Smooth muscle cell of the coronary artery (primary cell): ENCODE results near the gene SLC39A6. TPM values are rescaled to one million over a fixed set of nuclear protein-coding genes. Genes with fewer than 3 reads are reported as not detected.

ENCODE experiments used
- total RNA-seq: library from RNA; depleted of rRNA; stranded (reverse); fragments of >200 nt; gene quantifications from 2 replicates; pipeline ENCODE4 v1.2.3, GENCODE V29; 2014; ENCODE audit warnings: low replicate concordance

Gene SLC39A6
- total RNA-seq = 69.2 and 152 TPM in 2 replicates

GRCh38 chr18:36129300-36130038, at the start of gene SLC39A6, which contains the start of gene ELP2:
Gene SLC39A6, minus strand, starts transcription at chr18:36129340. Its CDS starts 2,333 bp downstream, at chr18:36127007.
Gene ELP2, plus strand, starts transcription at chr18:36129899. Its CDS starts 35 bp downstream, at chr18:36129934.

GRCh38 chr18:36067055-36067957, 61.8 kb downstream of the SLC39A6 start, which contains the start of gene RPRD1A:
Gene RPRD1A, minus strand, starts transcription at chr18:36067559. Its CDS starts 155 bp downstream, at chr18:36067404.

Other genes starting within 250 kb of the SLC39A6 start
- gene RPRD1A, start 61.8 kb downstream of the SLC39A6 start, total RNA-seq = 17.7 and 46.5 TPM in 2 replicates
- gene ELP2, start 559 bp upstream of the SLC39A6 start, total RNA-seq = 95.5 and 152 TPM in 2 replicates
- gene MOCOS, start 58.2 kb upstream of the SLC39A6 start, total RNA-seq = 0.68 and 4.7 TPM in 2 replicates
- gene FHOD3, start 168.4 kb upstream of the SLC39A6 start, total RNA-seq = 7.0 and 7.7 TPM in 2 replicates